GM19467 (cell line): ENCODE data around the gene KMT5B.

ENCODE experiments used
- ATAC-seq: cut with Tn5 transposase; IDR thresholded peaks from one replicate; pipeline ENCODE4 v1.9.1; 2021; ENCODE audit warnings: mild to moderate bottlenecking, moderate library complexity; ENCODE audit not compliant: unreplicated experiment

KMT5B gene

DNA sequence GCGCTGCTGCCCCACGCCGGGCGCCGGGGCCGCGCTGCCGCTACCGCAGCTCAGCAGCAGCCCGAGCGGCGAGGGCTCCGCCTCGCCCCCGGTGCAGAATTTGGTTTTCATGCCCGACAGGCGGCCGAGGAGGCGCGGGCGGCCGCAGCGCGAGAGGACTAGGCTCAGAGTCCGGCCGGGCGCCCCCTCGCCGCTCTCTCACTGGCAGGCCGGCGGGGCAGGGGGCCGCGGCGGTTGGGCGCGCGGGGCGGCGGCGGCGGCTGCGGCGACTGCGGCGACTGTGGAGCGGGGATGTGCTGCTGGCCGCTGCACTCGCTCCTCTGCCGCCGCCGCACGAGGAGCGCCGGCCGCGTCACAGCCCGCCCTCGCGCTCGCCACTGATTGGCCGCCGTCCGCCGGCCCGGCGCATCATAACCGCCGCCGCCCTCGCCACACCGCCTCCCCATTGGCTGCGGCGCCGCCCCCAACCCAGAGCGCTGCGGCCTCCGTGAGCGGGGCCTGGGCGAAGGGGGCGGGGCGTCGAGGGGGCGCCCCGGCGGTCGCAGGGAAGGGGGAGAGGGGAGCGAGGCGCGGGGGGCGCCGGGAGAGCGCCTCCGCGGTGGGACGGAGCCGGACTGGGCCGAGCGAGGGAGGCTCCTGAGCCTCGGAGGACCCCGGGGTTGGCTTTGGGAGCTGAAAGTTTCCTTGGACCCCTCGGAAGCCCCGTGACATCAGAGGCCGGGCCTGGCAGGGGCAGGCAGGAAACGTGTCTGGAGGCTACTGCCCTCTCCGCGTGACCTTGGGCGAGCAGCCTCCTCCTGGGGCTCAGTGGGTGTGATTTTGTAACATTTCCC, 91.8 kb downstream of the KMT5B start, which contains the start of gene CHKA:
Gene CHKA, minus strand, starts transcription at position 322 of the 833 bp plus-strand sequence. Its CDS starts 211 bp downstream, at position 111.
- peak; percentile 83 for ATAC-seq

DNA sequence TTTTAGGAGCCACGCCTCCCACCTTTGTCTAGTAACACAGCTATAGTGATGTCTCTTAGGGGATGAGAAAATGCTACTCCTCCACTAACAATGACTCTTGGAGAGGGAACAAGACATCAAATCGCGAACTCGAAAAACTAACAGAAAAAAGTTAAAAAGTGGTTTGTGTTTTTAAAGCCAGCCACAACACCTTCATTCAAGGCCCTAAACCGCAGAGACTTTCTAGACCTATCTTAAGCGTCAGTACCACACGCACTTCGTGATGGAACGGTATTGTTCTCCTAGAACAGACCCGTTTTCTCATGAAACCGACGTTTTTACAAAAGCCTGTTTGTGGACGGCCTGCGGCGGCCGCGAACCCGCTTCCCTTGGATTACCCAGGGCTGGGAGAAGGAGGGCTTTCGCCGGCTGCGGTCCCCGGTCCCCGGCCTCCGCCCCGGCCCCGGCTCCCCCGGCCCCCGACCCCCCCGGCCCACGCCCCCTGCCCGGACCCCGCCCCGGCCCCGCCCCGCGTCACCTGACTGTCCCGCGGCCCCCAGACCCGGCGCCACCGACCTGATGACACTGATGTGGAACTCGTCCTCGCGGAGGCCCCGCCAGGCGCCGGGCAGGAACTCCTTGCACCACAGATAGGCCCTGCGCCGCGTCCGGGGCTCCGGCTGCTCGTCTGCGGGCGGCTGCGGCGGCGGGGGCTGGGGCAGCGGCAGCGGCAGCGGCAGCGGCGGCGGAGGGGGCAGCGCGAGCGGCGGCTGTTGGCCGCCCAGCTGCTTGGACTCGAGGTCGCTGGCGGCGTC, 92.6 kb downstream of the KMT5B start:
- ATAC-seq = peak; percentile 7

DNA sequence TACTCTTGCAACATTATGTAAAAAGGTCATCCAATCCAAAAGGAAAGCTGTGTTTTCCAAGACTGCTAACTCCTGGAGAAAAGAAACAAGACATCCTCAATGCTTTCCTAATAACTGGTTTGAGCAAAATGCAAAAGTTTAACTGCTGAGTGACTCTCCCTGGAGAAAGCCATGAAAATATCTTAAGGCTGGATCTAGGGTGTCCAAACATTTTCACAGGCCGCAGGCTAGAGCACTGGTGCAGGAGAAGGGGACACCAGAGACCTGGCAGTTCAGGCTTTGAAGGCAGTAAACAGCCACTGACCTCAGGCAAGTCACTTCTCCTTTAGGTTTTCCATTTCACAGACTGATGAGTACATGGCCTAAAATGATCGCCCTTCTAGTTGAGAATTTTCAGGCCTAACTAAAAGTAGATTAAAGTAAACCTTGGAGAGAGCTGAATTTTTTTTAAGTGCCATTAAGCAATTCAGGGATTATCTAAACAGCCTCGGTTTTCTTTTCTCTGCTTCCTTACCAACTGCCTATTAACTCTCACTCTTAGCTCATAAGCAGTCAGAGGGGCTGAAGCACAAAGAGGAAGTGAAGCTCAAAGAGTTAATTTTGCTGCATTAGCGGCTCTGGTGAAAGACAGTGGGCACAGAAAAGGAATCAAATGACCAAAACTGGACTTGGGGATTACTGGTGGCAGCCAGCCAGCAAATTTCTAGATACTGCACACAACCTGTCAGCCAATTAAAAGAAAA, 94.2 kb downstream of the KMT5B start:
- no peak for ATAC-seq

DNA sequence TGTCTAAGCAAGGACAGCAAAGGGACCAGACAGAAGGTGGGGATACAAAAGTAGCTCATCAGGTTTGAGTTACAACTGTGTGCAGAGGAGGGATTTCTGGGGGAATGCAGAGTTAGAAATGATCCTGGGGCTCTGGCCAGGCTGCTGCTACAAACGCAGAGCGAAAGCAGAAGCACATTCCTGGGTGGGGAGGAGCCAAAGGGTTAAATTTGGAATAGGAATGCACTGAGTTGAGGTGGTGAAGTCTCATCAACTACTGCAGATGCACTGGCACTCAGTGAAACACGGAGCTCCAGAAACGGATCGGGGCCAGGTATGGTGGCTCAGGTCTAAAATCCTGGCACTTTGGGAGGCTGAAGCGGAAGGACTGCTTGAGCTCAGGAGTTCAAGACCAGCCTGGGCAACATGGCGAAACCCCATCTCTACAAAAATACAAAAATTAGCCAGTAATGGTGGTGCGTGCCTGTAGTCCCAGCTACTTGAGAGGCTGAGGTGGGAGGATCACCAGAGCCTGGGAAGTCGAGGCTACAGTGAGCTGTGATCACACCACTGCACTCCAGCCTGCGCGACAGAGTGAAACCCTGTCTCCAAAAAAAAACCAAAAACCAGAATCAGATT, 95.1 kb downstream of the KMT5B start:
- no peak for ATAC-seq

DNA sequence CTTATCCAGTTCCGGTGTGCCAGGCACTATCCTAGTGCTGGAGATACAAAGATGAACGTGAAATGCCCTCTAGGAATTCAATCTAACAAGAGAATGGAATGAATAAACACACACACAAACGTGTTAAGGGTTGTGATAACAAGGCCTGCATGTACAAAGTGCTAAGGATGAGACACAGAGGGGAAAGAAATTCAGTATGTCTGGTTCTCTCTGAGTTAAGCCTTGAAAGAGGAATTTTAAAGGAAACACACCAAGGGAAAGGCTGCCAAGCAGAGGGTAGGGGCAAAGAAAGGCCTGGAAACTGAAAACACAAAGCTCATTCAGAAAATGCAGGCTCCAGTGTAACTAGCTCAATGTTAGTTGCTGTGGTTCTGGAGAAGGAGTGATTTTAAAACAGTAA, 96.1 kb downstream of the KMT5B start:
- ATAC-seq = no peak

DNA sequence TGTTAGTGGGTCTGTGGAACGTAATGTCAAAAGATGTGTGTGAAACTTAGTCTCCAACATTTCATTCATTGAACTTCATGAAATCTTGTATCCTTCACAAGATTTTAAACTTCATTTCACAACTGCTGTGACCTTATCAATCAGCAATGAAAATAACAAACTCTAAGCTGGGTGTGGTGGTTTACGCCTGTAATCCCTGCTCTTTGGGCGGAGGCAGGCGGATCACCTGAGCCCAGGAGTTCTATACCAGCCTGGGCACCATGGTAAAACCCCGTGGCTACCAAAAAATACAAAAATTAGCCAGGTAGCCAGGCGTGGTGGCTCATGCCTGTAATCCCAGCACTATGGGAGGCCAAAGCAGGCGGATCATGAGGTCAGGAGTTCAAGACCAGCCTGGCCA, 97.0 kb downstream of the KMT5B start:
- ATAC-seq = no peak

DNA sequence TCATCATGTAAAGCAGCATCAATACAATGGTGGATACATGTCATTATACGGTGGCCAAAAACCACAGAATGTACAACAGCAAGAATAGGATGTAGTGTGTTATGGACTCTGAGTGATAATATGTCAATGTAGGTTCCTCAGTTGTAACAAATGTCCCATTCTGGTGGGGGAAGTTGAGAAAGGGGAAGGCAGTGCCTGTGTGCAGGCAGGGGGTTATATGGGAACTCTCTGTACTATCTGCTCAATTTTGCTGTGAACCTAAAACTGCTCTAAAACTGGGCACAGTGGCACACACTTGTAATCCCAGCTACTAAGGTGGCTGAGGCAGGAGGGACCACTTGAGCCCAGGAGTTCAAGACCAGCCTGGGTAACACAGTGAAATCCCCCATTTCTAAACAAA, 97.8 kb downstream of the KMT5B start:
- no peak for ATAC-seq

DNA sequence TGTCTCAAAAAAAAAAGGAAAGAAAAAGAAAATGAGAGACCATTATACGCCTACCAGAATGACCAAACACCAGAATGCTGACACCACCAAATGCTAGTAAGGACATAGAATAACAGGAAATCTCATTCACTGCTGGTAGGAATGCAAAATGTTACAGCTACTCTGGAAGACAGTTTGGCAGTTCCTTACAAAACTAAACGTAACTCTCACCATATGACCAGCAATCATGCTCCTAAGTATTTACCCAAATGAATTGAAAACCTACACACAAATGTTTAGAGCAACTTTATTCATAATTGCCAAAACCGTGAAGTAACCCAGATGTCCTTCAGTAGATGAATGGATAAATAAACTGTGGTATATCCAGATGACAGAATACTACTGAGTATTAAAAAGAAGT, 99.1 kb downstream of the KMT5B start:
- ATAC-seq = no peak

DNA sequence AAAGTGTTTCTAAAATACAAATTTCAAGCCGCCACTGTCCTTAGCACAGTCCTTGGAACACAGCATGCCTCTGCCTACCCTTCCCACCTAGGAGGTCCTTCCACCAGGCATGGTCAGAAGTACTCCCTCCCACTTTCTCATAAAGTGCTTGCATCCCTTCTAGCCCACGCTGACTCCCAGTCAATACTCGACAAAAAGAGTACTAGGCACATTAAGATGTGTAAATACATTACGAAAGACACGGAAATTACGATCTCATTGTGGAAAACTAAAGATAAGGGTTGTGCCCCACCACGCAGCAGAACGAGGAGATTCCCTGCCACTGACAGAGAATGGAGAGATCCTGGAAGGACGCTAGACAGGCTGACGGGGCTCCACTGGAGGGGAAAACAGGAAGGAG, 105.4 kb downstream of the KMT5B start:
- ATAC-seq = no peak

DNA sequence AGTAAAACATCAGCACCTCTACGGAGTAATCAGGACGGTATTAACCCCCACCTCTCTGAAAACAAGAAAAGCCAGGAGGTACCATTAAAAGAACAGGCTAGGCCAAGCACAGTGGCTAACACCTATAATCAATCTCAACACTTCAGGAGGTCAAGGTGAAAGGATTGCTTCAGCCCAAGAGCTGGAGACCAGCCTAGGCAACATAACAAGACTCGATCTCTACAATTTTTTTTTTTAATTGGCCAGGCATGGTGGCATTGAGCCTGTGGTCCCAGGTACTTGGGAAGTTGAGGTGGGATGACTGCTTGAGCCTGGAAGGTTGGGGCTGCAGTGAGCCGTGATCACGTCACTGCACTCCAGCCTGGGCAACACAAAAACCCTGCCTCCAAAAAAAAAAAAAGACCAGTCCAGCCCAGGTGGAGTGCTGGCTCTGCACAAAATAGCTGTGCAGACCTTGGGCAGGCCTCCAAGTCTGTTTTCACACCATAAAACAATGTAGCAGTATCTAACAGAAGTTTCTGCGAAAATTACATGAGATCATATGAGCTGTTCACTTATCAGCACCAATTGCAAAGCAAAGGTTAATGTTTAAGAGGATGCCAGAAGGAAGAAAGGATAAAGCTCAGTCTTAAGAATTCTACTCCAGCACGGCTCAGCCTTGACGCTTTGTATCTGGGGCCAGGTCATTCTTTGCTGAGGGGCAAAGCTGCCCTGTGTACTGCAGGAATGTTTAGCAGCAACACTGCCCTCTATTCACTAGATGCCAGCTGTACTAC, 106.7 kb downstream of the KMT5B start:
- no peak for ATAC-seq
